Stimulated activated CD4-positive, alpha-beta T cell treated with anti-CD3 and anti-CD28 coated beads, Interleukin-12 subunit alpha, Interleukin-12 subunit beta, amount 100 ng/mL, for 4 hours (primary cell): ENCODE results near the gene MTOR.
"Not testable (repeated sequence)": the region's sequence is repeated elsewhere in the genome, so short reads cannot be mapped to it uniquely, and the experiment has no call there.

ENCODE experiments used
- DNase-seq: peaks from one replicate; pipeline ENCODE4 v3.0.0-alpha.2; 2020

Gene MTOR

DNA sequence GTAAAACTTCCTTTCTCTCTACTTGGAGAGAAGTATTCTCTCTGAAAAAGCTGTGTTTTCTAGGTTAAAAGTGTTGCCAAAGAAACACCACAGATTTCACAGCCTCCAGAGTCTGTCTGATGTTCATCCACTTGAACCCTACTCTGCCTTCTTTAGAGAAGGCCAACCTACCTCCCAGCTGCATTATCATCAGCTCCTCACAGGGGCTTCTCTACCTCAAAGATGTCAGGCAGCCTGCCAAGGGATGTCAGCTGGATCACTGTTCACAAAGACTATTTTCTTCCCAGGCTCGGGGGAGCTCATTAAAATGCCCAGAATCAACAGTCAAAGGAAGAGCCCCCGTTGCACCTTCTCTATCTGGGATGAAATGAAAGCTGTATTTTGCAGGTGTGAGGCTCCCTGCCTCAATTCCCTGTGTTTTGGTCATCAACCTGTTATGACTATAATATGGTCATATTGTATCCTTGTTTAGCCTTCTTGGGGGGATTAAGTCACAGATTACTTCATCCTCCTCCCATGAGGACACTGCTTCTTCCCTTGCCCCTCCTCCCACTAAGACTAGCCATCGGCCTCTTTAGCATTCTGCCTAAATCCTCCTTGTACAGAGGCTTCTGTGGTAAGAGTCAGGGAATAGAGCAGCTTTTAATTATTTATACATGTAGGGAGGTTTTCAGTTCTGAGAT, 47.5 kb downstream of the MTOR start:
- DNase-seq, result no peak

- no peak for DNase-seq
Observed at GRCh38 chr1:11211925-11212587, 50.3 kb downstream of the MTOR start.

DNA sequence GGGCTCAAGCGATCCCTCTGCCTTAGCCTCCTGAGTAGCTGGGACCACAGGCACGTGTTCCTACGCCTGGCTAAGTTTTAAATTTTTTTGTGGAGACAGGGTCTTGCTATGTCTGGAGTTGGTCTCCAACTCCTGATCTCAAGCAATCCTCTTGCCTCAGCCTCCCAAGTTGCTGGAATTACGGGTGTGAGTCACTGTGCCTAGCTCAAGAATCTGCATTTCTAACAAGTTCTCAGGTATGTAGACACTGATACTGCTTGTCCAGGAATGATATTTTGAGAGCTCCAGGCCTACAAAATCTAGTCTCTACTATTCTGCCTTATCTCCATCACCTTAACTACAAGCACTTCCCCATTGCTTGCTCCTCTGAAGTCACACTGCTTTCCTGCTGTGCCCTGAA, 50.9 kb downstream of the MTOR start:
- DNase-seq, result no peak

DNA sequence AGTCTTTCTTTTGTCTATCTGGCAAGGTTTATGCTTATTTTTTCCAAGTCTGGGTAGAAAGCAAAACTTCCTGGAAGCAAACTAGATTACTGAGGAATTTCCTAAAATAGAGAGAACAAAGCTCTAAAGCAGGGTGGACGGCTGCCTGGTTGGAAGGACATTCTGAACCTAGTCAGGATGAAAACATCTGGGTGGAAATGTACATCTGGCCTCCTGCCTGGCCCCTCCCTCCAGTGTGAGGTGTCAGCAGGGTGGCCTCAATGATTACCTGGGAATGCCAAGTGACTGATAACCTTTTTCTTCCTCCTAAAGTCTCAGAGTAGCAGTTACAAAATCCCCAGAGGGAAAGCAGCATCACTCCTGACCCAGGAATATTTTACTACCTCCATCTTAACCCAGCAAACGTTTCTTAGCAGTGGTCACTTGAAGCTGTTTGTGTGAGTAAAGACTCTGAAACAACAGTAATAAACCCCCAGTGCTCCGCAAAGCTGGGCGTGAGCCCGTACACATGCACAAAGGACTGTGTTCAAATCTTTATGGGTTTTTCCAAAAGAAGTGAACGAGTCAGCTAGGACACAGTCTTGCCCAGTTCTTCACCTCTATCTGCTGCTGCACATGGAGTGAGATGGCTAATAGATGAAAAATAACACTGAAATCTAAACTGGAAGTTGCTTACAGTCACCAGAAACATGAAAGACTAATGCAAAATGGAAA, 54.3 kb downstream of the MTOR start:
- DNase-seq, result no peak

DNA sequence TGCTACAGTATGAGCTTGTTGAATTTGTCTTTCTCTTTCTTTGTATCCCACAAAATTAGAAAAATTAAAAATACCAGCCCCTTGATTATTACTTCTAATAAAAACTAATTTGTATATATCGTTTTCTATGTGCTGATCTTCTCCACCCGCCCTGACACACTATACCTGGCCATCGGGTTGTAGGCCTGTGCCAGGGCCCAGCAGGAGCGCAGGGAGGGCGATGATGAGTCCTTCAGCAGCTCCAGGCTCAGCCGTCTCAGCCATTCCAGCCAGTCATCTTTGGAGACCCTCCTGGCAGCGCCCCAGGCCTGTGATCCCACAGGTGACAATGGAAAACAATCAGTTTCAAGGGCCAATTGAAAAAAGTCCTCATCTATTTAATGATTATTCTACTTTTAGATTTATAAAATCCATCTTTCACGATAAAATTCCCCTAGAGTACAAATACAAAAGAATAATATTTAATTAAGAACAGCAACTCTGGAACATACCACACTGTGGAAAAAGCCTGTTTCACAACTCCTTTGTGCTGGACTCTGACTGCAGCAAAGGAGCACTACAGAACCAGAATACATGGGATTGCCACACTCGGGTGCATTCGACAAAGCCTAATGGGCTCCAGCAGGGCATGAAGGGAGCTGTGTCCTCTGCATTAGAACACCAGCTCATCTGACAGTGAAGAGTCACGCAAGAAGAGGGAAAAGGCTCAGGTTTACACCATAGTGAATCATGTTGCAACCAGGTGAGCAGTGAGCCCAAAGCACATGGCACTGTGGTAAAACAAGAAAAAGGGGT, 57.8 kb downstream of the MTOR start:
- no peak for DNase-seq

DNA sequence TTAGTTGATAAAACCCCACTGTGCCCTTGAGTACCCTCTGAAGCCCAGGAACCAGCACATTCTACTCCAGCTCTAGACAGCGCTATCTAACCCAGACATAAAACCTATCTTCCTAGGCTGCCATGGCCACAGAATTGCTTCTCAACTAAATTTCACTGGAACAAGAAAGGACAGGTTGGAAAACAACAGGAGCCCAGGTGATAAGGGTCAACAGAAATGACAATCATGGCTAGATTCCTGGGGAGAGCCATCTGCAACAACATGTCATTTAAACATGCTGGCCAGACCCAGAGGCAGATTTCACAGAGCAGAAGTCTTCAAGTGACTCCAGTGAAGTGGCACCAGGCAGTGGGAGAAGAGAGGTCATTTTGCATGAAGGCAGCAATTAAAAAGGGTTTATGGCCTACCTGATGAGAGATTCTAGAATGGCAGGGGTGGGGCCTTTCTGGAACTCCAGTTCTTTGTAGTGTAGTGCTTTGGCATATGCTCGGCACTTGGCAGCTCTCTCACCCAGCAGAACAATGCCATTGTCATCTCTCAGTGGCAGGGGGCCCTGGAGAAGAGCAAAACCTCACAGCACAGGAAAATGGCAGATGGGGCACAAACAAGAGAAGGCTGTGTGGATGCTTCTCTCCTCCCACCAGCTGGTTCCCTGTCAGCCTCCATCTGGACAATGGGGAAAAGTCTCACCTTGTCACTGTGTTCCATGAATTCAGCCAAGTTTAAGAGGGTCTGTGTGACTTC, 63.3 kb downstream of the MTOR start:
- no peak for DNase-seq

- DNase-seq, result no peak
Observed at GRCh38 chr1:11198257-11198656, 64.1 kb downstream of the MTOR start.

- no peak for DNase-seq
Observed at GRCh38 chr1:11197359-11197758, 65.0 kb downstream of the MTOR start.

DNA sequence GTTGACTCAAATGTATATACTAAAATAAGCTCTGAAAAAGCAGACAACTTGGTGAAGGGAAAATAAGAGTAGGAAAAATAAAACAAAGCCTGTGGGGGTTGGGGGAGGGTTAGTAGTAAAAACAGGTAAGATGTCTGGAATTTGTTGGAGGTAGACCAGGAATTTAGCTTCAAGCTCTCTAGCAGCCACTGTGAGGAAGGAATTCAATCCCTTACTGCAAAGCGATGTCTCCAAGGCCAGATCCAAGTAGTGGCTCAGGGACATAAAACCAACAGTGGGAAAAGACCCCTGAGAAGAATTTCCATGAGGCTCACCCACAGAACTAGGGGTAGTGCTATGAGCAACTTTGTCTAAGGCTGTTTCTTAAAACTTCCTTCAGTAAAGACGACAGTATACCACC, 65.4 kb downstream of the MTOR start:
- DNase-seq, result no peak

DNA sequence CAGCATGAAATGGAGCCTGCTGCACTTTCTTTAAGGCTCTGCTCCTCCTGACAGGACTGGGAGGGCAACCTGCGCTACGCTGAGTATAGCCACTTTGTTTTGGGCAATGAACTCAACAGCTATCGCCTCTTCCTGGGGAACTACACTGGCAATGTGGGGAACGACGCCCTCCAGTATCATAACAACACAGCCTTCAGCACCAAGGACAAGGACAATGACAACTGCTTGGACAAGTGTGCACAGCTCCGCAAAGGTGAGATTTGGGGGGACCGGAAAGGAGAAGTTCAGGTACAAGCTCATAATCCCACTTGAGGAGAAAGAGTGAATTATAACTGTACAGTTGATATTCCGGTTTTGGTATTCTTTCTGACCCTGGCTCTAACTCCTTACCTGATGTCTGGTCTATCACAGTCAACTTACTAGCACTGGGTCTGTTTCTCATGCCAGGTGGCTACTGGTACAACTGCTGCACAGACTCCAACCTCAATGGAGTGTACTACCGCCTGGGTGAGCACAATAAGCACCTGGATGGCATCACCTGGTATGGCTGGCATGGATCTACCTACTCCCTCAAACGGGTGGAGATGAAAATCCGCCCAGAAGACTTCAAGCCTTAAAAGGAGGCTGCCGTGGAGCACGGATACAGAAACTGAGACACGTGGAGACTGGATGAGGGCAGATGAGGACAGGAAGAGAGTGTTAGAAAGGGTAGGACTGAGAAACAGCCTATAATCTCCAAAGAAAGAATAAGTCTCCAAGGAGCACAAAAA, 67.8 kb downstream of the MTOR start:
- DNase-seq, result no peak

DNA sequence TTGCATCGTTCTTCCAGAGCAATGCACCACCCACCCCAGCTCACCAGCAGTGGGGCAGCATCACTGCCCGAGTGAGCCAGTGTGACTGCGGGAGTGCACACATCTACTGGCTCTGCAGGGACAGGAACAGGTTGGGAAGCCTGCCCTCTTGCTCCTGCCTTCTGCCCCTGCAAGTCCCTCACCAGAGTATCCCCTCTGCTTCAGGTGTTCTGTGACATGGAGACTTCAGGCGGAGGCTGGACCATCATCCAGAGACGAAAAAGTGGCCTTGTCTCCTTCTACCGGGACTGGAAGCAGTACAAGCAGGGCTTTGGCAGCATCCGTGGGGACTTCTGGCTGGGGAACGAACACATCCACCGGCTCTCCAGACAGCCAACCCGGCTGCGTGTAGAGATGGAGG, 69.0 kb downstream of the MTOR start:
- no peak for DNase-seq

DNA sequence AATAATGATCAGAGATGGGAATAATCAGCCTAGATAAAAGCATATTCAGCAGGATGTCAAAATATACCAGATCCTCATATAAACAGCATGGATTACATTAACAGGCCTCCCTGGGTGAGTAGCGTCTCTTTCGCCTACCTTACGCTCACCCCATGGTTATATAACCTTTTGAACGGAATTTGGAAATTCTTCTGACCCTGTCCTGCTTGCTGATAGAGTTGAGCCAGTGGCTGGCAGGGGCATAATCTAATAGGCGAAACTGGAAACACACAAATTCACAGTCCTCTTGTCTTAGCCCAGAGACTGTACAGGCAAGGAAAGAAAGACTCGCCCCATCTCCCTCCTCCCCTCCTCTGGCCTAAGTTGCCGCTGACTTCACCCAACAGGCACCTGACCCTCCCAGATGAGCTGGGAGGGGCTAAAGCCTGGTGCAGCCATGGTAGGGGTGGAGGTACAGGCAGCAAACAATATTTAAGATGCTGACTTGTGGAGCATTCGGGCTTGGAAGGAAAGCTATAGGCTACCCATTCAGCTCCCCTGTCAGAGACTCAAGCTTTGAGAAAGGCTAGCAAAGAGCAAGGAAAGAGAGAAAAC, 73.4 kb downstream of the MTOR start, which contains the start of gene ANGPTL7:
Gene ANGPTL7, plus strand, starts transcription at position 498 of the 594 bp plus-strand sequence. CDS start 225 bp downstream, outside the sequence.
- DNase-seq, result no peak

DNA sequence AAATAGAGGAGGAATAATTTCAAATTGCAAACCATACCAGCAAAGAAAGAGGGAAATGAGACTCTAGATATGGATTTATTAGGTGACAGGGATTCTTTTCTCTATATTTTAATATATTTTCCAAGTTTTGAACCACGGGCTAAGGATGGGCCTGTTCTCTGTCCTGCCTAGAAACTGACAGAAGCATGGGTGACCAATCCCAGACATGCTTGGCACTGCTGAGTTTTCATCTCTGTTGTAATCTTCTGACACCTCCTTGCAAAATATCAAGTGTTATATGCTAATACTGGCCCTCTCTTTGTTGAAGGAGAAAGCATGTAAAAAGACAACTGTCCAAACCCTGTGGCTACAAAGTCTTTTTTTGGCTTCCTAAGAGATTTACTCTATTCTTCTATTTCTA, 74.0 kb downstream of the MTOR start:
- DNase-seq, result no peak

DNA sequence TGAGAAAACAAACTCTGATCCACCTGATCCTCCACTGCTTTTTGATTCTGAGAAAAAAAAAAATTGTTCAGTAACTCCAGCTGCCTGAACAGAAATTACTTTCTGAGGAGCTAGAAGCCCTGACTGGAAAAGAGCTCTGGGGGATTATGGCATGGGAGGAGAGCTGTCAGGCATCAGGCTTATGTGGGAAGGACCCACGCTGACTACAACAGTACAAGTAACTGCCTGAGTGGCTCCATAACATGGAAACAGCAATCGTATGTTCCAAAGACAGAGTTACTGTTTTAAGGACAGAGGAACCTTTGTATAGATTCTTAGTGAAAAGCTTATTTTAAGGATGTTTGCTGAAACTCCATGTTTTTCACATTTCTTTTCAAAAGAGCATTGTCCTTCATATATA, 74.4 kb downstream of the MTOR start:
- no peak for DNase-seq

- no peak for DNase-seq
Observed at GRCh38 chr1:11187494-11187893, 74.9 kb downstream of the MTOR start.

DNA sequence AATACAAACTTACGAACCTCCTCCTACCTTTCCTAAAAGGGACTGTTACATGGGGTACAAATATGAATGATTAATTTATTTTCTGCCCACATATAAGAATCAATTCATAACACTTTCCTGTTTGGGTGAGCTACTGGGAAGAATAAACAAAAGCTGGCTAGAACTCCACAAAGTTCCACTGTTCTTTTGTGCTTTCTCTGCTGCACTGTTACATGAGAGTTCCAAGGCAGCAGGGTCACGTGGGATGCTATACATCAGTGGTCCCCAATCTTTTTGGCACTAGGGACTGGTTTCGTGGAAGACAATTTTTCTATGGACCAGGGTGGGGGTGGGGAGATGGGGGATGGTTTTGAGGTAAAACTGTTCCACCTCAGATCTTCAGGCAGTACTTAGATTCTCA, 75.4 kb downstream of the MTOR start:
- no peak for DNase-seq

DNA sequence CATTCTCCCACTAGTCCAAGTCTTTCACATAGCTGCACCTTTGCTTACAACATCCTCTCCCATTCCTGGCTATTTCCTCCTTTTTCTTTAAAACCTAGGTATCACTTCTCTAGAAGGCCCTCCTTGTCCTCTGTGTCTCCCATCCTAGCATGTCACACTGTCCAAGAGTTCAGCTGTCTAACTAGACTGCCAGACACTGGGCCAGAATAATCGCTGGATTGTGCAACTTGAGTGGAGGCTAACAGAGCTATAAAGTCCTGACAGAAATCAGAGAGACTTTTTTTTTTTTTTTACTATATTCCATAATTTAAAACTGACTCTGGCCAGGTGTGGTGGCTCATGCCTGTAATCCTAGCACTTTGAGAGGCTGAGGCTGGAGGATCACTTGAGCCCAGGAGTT, 77.4 kb downstream of the MTOR start:
- DNase-seq, result no peak

GRCh38 chr1:11182884-11183283, 79.5 kb downstream of the MTOR start:
- DNase-seq, result no peak

- DNase-seq, result no peak
Observed at GRCh38 chr1:11180342-11180744, 82.0 kb downstream of the MTOR start.

- not testable (repeated sequence) for DNase-seq
Observed at GRCh38 chr1:11179749-11180148, 82.6 kb downstream of the MTOR start.

DNA sequence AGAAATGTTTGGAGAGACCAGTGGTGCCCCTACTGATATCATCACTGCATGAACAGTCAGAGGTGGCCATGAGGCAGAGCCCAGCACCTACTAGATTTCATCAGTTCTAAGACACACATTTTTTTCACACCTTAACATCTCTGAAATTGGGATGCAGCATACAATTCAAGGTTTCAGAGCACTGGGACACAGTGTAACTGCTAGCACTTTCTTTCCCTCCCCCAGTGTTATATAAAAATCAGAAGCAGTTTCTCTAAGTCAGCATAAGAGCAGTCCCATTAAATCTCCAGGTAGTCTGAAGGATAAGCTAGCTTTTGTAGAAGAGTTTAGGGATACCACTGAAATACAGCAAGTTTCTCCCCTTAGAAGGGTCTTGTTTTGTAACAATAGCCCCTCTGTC, 83.2 kb downstream of the MTOR start:
- DNase-seq, result no peak
